Measurements from ENCODE around the gene FCF1. TPM values are rescaled to one million over a fixed set of nuclear protein-coding genes. Genes with fewer than 3 reads are reported as not detected.
A peak's percentile ranks its signal among the peaks of the same experiment; 100 is the strongest.

FCF1 gene
- total and polyA plus RNA-seq, 2 donors from 2014 or later = 19.7 to 49.6 TPM

DNA sequence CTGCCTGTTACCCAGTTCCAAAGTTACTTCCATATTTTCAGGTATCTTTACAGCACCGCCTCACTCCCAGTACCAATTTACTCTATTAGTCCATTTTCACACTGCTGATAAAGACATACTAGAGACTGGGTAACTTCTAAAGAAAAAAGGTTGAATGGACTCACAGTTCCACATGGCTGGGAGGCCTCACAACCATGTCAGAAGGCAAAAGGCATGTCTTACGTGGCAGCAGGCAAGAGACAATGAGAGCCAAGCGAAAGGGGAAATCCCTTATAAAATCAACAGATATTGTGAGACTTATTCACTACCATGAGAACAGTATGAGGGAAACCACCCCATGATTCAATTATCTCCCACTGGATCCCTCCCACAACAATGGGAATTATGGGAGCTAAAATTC, 9.9 kb upstream of the FCF1 start:
- DNase-seq (no peak), FAIRE-seq (no peak)
- Histone ChIP-seq H3K4me3 (ENCODE audit: low read length in 3 of 3) (no peak overlapping the region), H3K4me1 (ENCODE audit: control insufficient read depth in 2 of 3, insufficient read depth in 2 of 3, low read depth in 1 of 3, low read length in 3 of 3) (peaks cover 0 to 9% (median 8%) of the 10 kb centered on the region in 3 donors), H3K9me3 (ENCODE audit: control insufficient read depth in 2 of 3, insufficient read depth in 1 of 3, low read length in 3 of 3) (no peaks in the 10 kb centered on the region), H3K36me3 (ENCODE audit: control insufficient read depth in 2 of 3, insufficient read depth in 3 of 3, low read length in 3 of 3) (no peaks in the 10 kb centered on the region), H3K9ac (ENCODE audit: low read length in 3 of 3) (no peak overlapping the region), H3K27me3 (ENCODE audit: control insufficient read depth, insufficient read depth, low read length) (no peaks in the 10 kb centered on the region), H3K27ac (ENCODE audit: low read depth in 2 of 2, low read length in 2 of 2) (no peak overlapping the region)
- intact Hi-C loops (cut with DNase I) = no loop called here
- TF ChIP-seq, protein P1, sequence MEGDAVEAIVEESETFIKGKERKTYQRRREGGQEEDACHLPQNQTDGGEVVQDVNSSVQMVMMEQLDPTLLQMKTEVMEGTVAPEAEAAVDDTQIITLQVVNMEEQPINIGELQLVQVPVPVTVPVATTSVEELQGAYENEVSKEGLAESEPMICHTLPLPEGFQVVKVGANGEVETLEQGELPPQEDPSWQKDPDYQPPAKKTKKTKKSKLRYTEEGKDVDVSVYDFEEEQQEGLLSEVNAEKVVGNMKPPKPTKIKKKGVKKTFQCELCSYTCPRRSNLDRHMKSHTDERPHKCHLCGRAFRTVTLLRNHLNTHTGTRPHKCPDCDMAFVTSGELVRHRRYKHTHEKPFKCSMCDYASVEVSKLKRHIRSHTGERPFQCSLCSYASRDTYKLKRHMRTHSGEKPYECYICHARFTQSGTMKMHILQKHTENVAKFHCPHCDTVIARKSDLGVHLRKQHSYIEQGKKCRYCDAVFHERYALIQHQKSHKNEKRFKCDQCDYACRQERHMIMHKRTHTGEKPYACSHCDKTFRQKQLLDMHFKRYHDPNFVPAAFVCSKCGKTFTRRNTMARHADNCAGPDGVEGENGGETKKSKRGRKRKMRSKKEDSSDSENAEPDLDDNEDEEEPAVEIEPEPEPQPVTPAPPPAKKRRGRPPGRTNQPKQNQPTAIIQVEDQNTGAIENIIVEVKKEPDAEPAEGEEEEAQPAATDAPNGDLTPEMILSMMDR (IDR thresholded peaks at IDR 0.05; ENCODE audit: borderline replicate concordance, extremely low read depth, insufficient read depth) = no peak

DNA sequence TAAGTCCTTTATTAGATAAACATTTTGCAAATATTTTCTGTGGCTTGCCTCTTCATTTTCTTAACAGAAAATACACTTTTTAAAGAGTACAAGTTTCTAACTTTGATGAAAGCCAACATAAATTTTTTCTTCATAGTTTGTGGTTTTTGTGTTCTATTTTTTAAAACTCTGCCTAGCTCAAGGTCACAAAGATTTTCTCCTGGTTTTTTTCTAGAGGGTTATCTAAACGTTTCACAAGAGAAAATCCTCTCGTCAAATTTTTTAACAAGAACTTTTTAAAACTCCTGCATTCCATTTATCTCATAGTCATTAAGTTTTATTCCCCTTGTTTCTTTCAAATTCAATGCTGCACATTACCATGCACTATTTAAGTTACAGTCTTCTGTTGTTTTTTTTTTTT, 8.3 kb upstream of the FCF1 start:
- no peaks in the 10 kb centered on the region for H3K36me3 ChIP-seq (ENCODE audit: control insufficient read depth in 2 of 3, insufficient read depth in 3 of 3, low read length in 3 of 3)
- peaks cover 0 to 12% (median 8%) of the 10 kb centered on the region in 3 donors for H3K4me1 ChIP-seq (ENCODE audit: control insufficient read depth in 2 of 3, insufficient read depth in 2 of 3, low read depth in 1 of 3, low read length in 3 of 3)
- intact Hi-C loops (cut with DNase I) = no loop called here
- no peaks in the 10 kb centered on the region for H3K9me3 ChIP-seq (ENCODE audit: control insufficient read depth in 2 of 3, insufficient read depth in 1 of 3, low read length in 3 of 3)
- no peak overlapping the region for H3K9ac ChIP-seq (ENCODE audit: low read length in 3 of 3)
- no peaks in the 10 kb centered on the region for H3K27me3 ChIP-seq (ENCODE audit: control insufficient read depth, insufficient read depth, low read length)
- no peak for FAIRE-seq
- no peak overlapping the region for H3K4me3 ChIP-seq (ENCODE audit: low read length in 3 of 3)
- H3K27ac ChIP-seq (ENCODE audit: low read depth in 2 of 2, low read length in 2 of 2) = no peak overlapping the region
- TF ChIP-seq, protein P1 (IDR thresholded peaks at IDR 0.05; ENCODE audit: borderline replicate concordance, extremely low read depth, insufficient read depth) = no peak
- no peak for DNase-seq

DNA sequence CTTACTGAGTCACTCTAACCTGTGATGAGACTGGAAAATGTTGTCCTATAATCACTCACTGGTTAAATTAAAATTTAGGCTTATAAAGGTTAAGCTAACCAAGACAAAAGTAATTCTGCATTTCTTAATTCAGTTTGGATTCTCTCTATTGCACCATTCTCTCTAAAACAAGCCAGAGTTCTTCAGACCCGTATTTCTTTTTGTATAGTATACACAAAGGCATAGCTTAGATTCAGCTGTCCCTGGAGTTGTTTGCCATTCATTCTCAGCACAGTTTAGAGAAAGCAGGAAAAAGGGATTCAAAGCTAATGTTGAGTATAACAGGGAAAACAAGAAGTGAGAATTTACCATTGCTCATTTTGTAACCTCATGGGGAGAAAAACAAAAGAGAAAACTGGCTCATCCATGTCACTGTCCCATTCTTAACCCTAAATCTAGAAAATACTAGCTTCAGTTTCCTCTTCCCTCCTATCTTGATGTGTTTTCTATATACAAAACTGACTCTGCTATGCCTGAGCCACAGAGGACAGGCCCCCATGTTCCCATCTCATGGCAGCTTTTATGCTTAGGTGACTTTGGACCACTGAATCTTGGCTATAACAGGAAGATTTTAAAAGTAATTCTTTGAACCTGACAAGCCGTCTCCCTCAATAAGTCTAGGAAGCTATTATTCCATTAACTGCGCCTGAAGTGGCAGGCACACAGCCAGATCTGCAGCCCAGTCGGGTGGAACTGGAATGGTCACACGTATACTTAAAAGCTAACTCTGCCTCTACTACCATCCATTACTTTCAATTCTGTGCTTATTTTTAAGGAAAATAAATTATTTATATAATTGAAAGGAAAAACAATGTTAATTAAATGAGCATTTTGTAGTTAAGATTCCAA, 7.1 kb upstream of the FCF1 start:
- TF ChIP-seq, protein P1 (IDR thresholded peaks at IDR 0.05; ENCODE audit: borderline replicate concordance, extremely low read depth, insufficient read depth) = no peak
- Histone ChIP-seq H3K4me1 (ENCODE audit: control insufficient read depth in 2 of 3, insufficient read depth in 2 of 3, low read depth in 1 of 3, low read length in 3 of 3) (peaks cover 0 to 12% (median 8%) of the 10 kb centered on the region in 3 donors), H3K36me3 (ENCODE audit: control insufficient read depth in 2 of 3, insufficient read depth in 3 of 3, low read length in 3 of 3) (no peaks in the 10 kb centered on the region), H3K4me3 (ENCODE audit: low read length in 3 of 3) (no peak overlapping the region), H3K27ac (ENCODE audit: low read depth in 2 of 2, low read length in 2 of 2) (no peak overlapping the region), H3K9me3 (ENCODE audit: control insufficient read depth in 2 of 3, insufficient read depth in 1 of 3, low read length in 3 of 3) (no peaks in the 10 kb centered on the region), H3K27me3 (ENCODE audit: control insufficient read depth, insufficient read depth, low read length) (no peaks in the 10 kb centered on the region), H3K9ac (ENCODE audit: low read length in 3 of 3) (no peak overlapping the region)
- FAIRE-seq (peak; percentile 93), DNase-seq (peak in 3 of 5 donors; percentile 10 to 45 (median 12))
- intact Hi-C loops (cut with DNase I) = no loop called here
